ENCODE data around the gene GGCT.

- TF ChIP-seq PATZ1 (CRISPR knock-in tag; IDR thresholded peaks at IDR 0.05; ENCODE audit: borderline replicate concordance) (no peak), ZNF565 (CRISPR knock-in tag; conservative IDR thresholded peaks at IDR 0.05; ENCODE audit: low read depth) (no peak), TCF4 (CRISPR knock-in tag; IDR thresholded peaks at IDR 0.05; ENCODE audit: borderline replicate concordance) (no peak), CSDC2 (CRISPR knock-in tag; IDR thresholded peaks at IDR 0.05) (no peak), RARB (CRISPR knock-in tag; IDR thresholded peaks at IDR 0.05) (no peak), ZC3H10 (CRISPR knock-in tag; IDR thresholded peaks at IDR 0.05) (no peak), ISL1 (CRISPR knock-in tag; IDR thresholded peaks at IDR 0.05) (no peak), BACH2 (CRISPR knock-in tag; IDR thresholded peaks at IDR 0.05; ENCODE audit: borderline replicate concordance) (no peak), POU6F1 (CRISPR knock-in tag; IDR thresholded peaks at IDR 0.05; ENCODE audit: borderline replicate concordance, low read depth) (no peak), ZFP30 (CRISPR knock-in tag; IDR thresholded peaks at IDR 0.05) (no peak), TOX (CRISPR knock-in tag; IDR thresholded peaks at IDR 0.05; ENCODE audit: borderline replicate concordance) (no peak), GLIS3 (CRISPR knock-in tag; IDR thresholded peaks at IDR 0.05) (no peak)
Observed at GRCh38 chr7:30530373-30530772, 25.7 kb upstream of the GGCT start.

Measured in SK-N-SH treated with all-trans-retinoic acid at 6 μM for 48 hours (cell line).